Left hindlimb (tissue), 1 donor: ENCODE measurements around the gene CCDC178.
"Not testable (repeated sequence)": the region's sequence is repeated elsewhere in the genome, so short reads cannot be mapped to it uniquely, and the experiment has no call there.

Source experiments
- DNase-seq: peaks from one replicate; pipeline ENCODE4 v3.0.0-alpha.2; 2018

CCDC178 gene

GRCh38 chr18:32975501-32975900, 465.0 kb downstream of the CCDC178 start:
- DNase-seq = no peak

- no peak for DNase-seq
These were observed 465.4 kb downstream of the CCDC178 start for GRCh38 chr18:32975163-32975436.

- no peak for DNase-seq
These were observed 465.9 kb downstream of the CCDC178 start for GRCh38 chr18:32974421-32975162.

- no peak for DNase-seq
These were observed 472.3 kb downstream of the CCDC178 start for GRCh38 chr18:32968248-32968647.

- no peak for DNase-seq
These were observed 474.4 kb downstream of the CCDC178 start for GRCh38 chr18:32966141-32966540.

- DNase-seq = no peak
These were observed 479.0 kb downstream of the CCDC178 start for GRCh38 chr18:32961538-32961937.

GRCh38 chr18:32958746-32959145, 481.8 kb downstream of the CCDC178 start:
- no peak for DNase-seq

- peak; percentile 29 for DNase-seq
These were observed 483.8 kb downstream of the CCDC178 start for GRCh38 chr18:32956591-32957315.

GRCh38 chr18:32952318-32952717, 488.2 kb downstream of the CCDC178 start:
- DNase-seq = not testable (repeated sequence)

- DNase-seq = no peak
These were observed 502.9 kb downstream of the CCDC178 start for GRCh38 chr18:32937597-32937996.

GRCh38 chr18:32937066-32937465, 503.5 kb downstream of the CCDC178 start:
- no peak for DNase-seq

- no peak for DNase-seq
These were observed 506.3 kb downstream of the CCDC178 start for GRCh38 chr18:32934201-32934600.

- DNase-seq = no peak
These were observed 509.7 kb downstream of the CCDC178 start for GRCh38 chr18:32930695-32931301.

GRCh38 chr18:32929213-32929612, 511.3 kb downstream of the CCDC178 start:
- DNase-seq = no peak

GRCh38 chr18:32922951-32923430, 517.5 kb downstream of the CCDC178 start:
- DNase-seq = no peak

- no peak for DNase-seq
These were observed 519.4 kb downstream of the CCDC178 start for GRCh38 chr18:32920796-32921787.

- DNase-seq = no peak
These were observed 520.7 kb downstream of the CCDC178 start for GRCh38 chr18:32919799-32920198.

GRCh38 chr18:32918692-32919250, 521.8 kb downstream of the CCDC178 start:
- no peak for DNase-seq

- DNase-seq = no peak
These were observed 525.0 kb downstream of the CCDC178 start for GRCh38 chr18:32915516-32915915.

- DNase-seq = no peak
These were observed 528.7 kb downstream of the CCDC178 start for GRCh38 chr18:32911660-32912284.

GRCh38 chr18:32910694-32911296, 529.7 kb downstream of the CCDC178 start:
- DNase-seq = peak; percentile 49
